ENCODE measurements around the gene SORBS2. TPM values are rescaled to one million over a fixed set of nuclear protein-coding genes. Genes with fewer than 3 reads are reported as not detected.

The SORBS2 gene
- total RNA-seq, 4 donors from 2014 or later, result 21.5 to 103 (median 64.8) TPM

GRCh38 chr4:185648631-185649030 lies 163.4 kb downstream of the SORBS2 start:
- TF ChIP-seq, protein P1, sequence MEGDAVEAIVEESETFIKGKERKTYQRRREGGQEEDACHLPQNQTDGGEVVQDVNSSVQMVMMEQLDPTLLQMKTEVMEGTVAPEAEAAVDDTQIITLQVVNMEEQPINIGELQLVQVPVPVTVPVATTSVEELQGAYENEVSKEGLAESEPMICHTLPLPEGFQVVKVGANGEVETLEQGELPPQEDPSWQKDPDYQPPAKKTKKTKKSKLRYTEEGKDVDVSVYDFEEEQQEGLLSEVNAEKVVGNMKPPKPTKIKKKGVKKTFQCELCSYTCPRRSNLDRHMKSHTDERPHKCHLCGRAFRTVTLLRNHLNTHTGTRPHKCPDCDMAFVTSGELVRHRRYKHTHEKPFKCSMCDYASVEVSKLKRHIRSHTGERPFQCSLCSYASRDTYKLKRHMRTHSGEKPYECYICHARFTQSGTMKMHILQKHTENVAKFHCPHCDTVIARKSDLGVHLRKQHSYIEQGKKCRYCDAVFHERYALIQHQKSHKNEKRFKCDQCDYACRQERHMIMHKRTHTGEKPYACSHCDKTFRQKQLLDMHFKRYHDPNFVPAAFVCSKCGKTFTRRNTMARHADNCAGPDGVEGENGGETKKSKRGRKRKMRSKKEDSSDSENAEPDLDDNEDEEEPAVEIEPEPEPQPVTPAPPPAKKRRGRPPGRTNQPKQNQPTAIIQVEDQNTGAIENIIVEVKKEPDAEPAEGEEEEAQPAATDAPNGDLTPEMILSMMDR (IDR thresholded peaks at IDR 0.05), result no peak
- ATAC-seq (ENCODE audit: low FRiP score) (no peak), DNase-seq (ENCODE audit: low spot score) (no peak)

- DNase-seq (ENCODE audit: low spot score), result no peak
- TF ChIP-seq, protein P1 (IDR thresholded peaks at IDR 0.05), result no peak
- no peak for ATAC-seq (ENCODE audit: low FRiP score)
Measured at GRCh38 chr4:185645403-185645802, 166.6 kb downstream of the SORBS2 start.

DNA sequence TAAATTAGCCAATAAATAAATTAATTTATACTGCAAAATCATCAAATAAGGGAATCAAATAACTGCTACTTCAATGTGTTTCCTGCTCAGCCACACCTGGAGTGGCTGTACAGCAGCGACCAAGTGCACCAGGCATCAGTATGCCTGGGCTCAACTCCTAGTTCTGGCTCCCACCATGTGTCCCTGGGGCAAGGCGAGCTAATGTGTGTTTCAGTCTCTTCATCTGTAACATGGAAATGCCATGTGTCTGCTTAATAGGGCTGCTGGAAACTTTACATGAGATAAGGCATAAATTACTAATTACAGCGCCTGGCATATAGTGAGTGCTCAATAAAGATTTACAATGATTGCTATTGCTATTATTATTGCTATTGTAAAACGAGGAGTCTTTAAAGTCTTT lies 167.6 kb downstream of the SORBS2 start:
- no peak for DNase-seq (ENCODE audit: low spot score)
- TF ChIP-seq, protein P1 (IDR thresholded peaks at IDR 0.05), result no peak
- no peak for ATAC-seq (ENCODE audit: low FRiP score)

DNA sequence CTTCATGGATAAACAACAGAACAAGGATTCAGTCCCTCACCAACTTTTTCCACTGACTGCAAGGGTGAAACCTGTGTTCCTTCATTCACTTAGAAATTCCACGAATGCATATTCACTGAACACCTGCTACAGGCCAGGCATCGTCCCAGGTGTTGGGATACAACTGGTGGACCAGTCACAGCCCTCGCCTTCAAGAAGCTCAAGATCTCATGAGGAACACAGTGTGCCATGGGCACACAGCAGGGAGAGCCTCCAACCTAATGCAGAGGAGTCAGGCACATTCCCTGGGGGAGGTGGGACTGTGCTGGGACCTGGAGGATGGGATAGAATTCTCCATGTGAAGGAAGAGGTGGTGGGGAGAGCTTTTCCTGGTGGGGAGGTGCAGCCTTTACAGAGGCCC lies 169.1 kb downstream of the SORBS2 start:
- TF ChIP-seq, protein P1 (IDR thresholded peaks at IDR 0.05), result no peak
- no peak for DNase-seq (ENCODE audit: low spot score)
- ATAC-seq (ENCODE audit: low FRiP score), result no peak

GRCh38 chr4:185640811-185641675 lies 171.0 kb downstream of the SORBS2 start:
- ATAC-seq (ENCODE audit: low FRiP score) (no peak), DNase-seq (ENCODE audit: low spot score) (no peak)
- TF ChIP-seq, protein P1 (IDR thresholded peaks at IDR 0.05), result no peak

GRCh38 chr4:185638548-185639301 lies 173.3 kb downstream of the SORBS2 start:
- ATAC-seq (ENCODE audit: low FRiP score) (no peak), DNase-seq (ENCODE audit: low spot score) (no peak)
- TF ChIP-seq, protein P1 (IDR thresholded peaks at IDR 0.05), result no peak
